Measurements from ENCODE around the gene LSM12. TPM values are rescaled to one million over a fixed set of nuclear protein-coding genes. Genes with fewer than 3 reads are reported as not detected.
A peak's percentile ranks its signal among the peaks of the same experiment; 100 is the strongest.

The LSM12 gene
- total RNA-seq, 1 experiment from 2014 or later, result 116 TPM

DNA sequence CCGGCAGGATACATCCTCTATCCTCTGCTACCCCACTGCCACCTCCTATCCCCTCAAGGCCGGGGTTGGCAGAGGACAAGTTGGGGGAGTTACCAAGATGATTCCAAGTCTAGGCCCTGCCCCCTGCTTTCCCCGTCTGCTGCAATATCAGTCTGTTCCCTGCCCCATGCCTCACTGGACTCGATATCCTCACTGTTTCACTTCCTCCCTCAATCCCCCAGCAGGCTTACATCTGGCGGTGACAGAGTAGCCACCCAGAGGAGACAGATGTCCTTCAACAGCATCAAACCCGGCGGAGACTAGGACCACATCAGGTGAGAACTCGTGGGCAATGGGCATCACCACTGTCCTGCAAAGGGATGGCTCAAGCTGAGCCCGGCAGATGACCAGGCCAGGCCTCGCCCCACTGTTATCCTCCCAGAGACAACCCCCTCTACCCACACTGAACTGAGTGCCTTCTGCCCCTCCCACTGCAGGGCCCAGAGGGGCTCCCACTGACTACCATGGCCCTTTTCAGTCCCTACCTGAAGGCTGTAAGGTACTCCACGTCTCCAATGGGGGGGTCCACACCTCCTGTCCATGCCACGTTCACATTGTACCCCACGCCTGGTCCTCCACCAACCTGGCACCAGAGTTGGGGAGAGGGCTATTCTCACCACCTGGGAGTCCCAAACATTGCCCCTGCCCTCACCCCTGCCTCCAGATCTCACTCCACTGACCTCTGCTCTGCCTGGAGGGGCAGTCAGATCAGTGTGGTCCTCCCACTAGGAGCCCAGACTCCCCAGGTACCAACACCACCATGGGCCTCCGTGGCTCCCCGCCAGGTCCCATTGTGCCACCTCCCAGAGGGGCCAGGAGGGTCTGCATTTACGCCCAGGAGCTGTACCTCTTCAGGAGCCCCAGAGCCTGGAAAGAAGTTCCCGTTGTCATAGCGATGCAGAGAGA lies 13.7 kb upstream of the LSM12 start:
- in situ Hi-C loops (cut with HindIII; ENCODE audit: low sequenced_read_pairs), result no loop called here
- no peak for DNase-seq (ENCODE audit: low spot score)

- in situ Hi-C loops (cut with HindIII; ENCODE audit: low sequenced_read_pairs), result no loop called here
- no peak for DNase-seq (ENCODE audit: low spot score)
Measured at GRCh38 chr17:44078412-44078811, 11.9 kb upstream of the LSM12 start.

GRCh38 chr17:44077595-44077909 lies 11.1 kb upstream of the LSM12 start:
- in situ Hi-C loops (cut with HindIII; ENCODE audit: low sequenced_read_pairs), result no loop called here
- DNase-seq (ENCODE audit: low spot score), result no peak

DNA sequence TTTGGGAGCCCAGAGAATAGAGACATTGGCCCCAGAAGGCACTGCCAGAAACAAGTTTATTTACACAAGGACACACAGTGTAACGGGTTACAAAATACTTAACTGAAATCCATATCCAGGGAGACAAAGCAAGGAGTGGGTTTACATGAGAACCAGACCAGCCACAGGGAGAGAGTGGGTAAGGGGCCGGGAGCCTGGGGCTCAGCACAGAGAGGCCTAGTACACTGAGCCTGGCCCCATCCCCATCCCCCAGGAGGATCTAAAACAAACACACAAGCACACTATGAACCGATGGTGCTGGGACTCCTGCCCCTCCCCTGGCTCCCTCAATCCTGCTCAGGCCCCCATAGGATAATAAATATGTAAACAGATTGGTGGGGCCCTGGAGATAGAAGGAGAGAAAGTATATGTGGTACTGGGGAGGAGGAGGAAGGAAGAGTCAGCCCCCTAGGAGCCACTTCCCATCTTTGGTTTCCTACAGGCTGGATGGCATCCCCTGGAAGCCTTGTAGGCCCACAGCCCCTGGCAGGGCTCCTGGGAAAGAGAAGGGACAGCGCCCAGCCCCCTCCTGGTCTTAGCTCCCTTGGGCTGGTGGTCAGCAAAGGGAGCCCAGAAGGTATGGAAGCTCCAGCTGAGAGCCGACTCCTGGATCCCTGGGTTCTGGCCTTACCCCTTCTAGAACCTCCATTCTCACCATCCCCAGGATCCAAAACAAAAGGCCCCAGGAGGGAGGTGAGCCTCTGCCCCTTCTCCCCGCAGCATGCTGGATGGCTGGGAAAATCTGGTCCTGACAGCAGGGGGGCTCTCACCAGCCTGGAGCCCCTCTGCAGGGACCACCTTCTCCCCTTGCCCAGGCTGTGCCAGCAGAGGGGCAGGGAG lies 10.5 kb upstream of the LSM12 start:
- no peak for DNase-seq (ENCODE audit: low spot score)
- in situ Hi-C loops (cut with HindIII; ENCODE audit: low sequenced_read_pairs), result no loop called here

DNA sequence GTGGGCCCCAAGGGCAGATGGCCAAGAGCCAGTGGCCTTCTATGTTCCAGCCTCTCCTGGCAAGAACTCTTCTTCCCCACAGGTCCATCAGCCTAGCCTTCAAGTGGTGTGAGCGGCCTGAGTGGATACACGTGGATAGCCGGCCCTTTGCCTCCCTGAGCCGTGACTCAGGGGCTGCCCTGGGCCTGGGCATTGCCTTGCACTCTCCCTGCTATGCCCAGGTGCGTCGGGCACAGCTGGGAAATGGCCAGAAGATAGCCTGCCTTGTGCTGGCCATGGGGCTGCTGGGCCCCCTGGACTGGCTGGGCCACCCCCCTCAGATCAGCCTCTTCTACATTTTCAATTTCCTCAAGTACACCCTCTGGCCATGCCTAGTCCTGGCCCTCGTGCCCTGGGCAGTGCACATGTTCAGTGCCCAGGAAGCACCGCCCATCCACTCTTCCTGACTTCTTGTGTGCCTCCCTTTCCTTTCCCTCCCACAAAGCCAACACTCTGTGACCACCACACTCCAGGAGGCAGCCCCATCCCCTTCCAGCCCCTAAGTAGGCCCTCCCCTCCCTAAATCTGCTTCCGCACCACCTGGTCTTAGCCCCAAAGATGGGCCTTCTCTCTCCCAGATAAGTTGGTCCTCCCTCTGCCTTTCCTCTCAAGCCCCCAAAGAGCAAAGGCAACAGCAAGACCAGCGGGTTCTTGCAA lies 9.3 kb upstream of the LSM12 start:
- in situ Hi-C loops (cut with HindIII; ENCODE audit: low sequenced_read_pairs), result no loop called here
- DNase-seq (ENCODE audit: low spot score), result no peak

- in situ Hi-C loops (cut with HindIII; ENCODE audit: low sequenced_read_pairs), result no loop called here
- DNase-seq (ENCODE audit: low spot score), result no peak
Measured at GRCh38 chr17:44074911-44075285, 8.4 kb upstream of the LSM12 start.

GRCh38 chr17:44074231-44074910 lies 7.9 kb upstream of the LSM12 start:
- DNase-seq (ENCODE audit: low spot score), result no peak
- in situ Hi-C loops (cut with HindIII; ENCODE audit: low sequenced_read_pairs), result no loop called here

DNA sequence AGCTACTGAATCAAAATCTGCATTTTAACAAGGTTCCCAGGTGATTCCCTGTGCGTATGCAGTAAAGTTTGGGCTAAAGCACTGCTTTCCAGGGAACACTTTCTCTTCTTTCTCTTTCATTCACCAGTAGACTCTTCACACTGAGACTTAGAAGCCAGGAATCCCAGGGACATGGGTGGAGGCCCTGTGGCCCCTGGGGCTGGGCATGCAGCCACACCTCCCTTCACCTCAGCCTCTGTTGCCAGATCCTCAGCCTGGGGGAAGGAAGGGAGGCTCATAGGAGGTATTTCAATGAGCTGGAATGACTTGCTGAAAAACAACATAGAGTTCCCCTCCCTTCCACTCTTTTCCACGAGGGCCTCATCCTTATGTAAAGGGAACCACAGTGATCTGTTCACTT lies 5.3 kb upstream of the LSM12 start:
- in situ Hi-C loops (cut with HindIII; ENCODE audit: low sequenced_read_pairs), result no loop called here
- no peak for DNase-seq (ENCODE audit: low spot score)

DNA sequence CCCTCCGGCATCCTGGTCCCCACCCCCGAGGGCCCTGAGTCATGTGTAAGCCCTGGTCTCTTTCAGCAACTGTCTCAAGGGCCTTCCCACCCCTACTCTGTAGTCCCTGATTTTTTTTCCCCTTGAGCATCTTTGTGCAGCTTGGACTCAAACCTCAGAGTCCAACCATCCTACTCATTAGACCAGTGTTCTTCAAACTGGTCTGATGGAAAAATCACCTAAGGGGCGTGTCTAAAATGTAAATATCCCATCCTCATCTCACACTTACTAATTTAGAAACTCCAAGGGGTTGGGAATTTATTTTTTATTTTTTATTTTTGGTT lies 4.7 kb upstream of the LSM12 start:
- in situ Hi-C loops (cut with HindIII; ENCODE audit: low sequenced_read_pairs), result no loop called here
- no peak for DNase-seq (ENCODE audit: low spot score)

GRCh38 chr17:44070455-44071197 lies 4.2 kb upstream of the LSM12 start, which contains the start of gene G6PC3:
G6PC3 (plus strand) TSS chr17:44070735; CDS start chr17:44070966, 231 bp downstream.
- DNase-seq (ENCODE audit: low spot score), result peak; percentile 97
- in situ Hi-C loops (cut with HindIII; ENCODE audit: low sequenced_read_pairs), result no loop called here

DNA sequence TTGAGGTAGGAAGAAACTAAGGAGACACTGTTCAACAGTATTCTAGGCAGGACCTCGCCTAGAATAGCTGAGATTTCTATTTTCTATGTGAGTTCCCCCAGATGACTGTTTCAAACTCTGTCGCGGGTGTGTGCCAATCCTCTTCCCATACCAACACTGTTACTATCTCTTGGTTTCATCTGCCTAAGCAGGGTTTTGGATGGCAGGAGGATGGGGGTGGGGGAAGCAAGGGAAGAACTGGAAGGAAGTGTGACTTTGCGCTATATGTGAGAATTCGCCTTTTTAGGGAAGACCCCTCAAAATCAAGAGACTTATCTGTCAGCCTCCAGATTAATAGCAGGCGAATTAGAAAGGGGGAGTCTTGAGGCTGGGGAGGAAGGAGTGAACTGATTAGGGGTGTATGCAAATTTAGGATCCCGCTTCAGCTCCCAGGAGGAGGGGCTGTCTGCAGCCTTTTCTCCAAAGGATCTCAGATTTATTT lies 3.5 kb upstream of the LSM12 start:
- no peak for DNase-seq (ENCODE audit: low spot score)
- in situ Hi-C loops (cut with HindIII; ENCODE audit: low sequenced_read_pairs), result no loop called here

GRCh38 chr17:44067545-44067940 lies 1.1 kb upstream of the LSM12 start:
- no peak for DNase-seq (ENCODE audit: low spot score)
- in situ Hi-C loops (cut with HindIII; ENCODE audit: low sequenced_read_pairs), result no loop called here

- in situ Hi-C loops (cut with HindIII; ENCODE audit: low sequenced_read_pairs), result no loop called here
- no peak for DNase-seq (ENCODE audit: low spot score)
Measured at GRCh38 chr17:44065668-44066203, 735 bp downstream of the LSM12 start.

- in situ Hi-C loops (cut with HindIII; ENCODE audit: low sequenced_read_pairs), result no loop called here
Measured at GRCh38 chr17:44063704-44064639, 2.5 kb downstream of the LSM12 start.

GRCh38 chr17:44062871-44063270 lies 3.6 kb downstream of the LSM12 start:
- in situ Hi-C loops (cut with HindIII; ENCODE audit: low sequenced_read_pairs), result no loop called here
- DNase-seq (ENCODE audit: low spot score), result no peak

More at GRCh38 chr17:44063704-44064639, 2.5 kb downstream of the LSM12 start:
- DNase-seq (ENCODE audit: low spot score), result no peak

DNA sequence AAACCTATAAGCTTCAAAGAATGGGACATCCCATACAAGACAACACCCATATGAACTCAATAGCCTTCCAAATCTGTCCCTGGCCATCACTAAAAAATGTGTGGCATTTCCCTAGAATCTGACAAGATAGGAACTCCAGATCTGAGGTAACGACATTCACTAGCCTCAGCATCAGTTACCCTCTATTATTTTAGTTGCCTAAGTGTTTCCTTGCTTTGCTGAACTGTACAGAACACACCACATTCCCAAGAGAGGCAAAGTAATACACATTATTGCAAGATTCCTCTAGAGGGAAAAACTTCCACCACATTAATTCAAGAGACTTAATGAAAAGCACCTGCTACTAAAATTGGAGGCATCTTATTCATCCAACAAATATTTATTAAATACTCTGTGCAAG lies 5.0 kb downstream of the LSM12 start:
- no peak for DNase-seq (ENCODE audit: low spot score)
- in situ Hi-C loops (cut with HindIII; ENCODE audit: low sequenced_read_pairs), result no loop called here

Data from G401 (cell line).